GM21381 (cell line): ENCODE measurements around the gene RAI1.

Experiments
- ATAC-seq: cut with Tn5 transposase; IDR thresholded peaks from one replicate; pipeline ENCODE4 v1.9.1; 2021; ENCODE audit warnings: mild to moderate bottlenecking, moderate library complexity; ENCODE audit not compliant: unreplicated experiment

The RAI1 gene

GRCh38 chr17:17762744-17763105 is 81.5 kb downstream of the RAI1 start:
- no peak for ATAC-seq

GRCh38 chr17:17763136-17763535 is 81.9 kb downstream of the RAI1 start:
- no peak for ATAC-seq

- no peak for ATAC-seq
Observed at GRCh38 chr17:17763734-17764133, 82.5 kb downstream of the RAI1 start.

GRCh38 chr17:17765359-17766076 is 84.3 kb downstream of the RAI1 start:
- no peak for ATAC-seq

- no peak for ATAC-seq
Observed at GRCh38 chr17:17766077-17766743, 85.0 kb downstream of the RAI1 start.

- ATAC-seq, result no peak
Observed at GRCh38 chr17:17766744-17767120, 85.5 kb downstream of the RAI1 start.

GRCh38 chr17:17767154-17767869 is 86.1 kb downstream of the RAI1 start:
- no peak for ATAC-seq

GRCh38 chr17:17767887-17768418 is 86.7 kb downstream of the RAI1 start:
- no peak for ATAC-seq

GRCh38 chr17:17768424-17769088 is 87.3 kb downstream of the RAI1 start:
- ATAC-seq, result no peak

GRCh38 chr17:17769869-17770631 is 88.8 kb downstream of the RAI1 start:
- no peak for ATAC-seq

GRCh38 chr17:17770632-17771044 is 89.4 kb downstream of the RAI1 start:
- no peak for ATAC-seq

- no peak for ATAC-seq
Observed at GRCh38 chr17:17771498-17772201, 90.4 kb downstream of the RAI1 start.

GRCh38 chr17:17772231-17772630 is 91.0 kb downstream of the RAI1 start:
- no peak for ATAC-seq

GRCh38 chr17:17774009-17774881 is 93.0 kb downstream of the RAI1 start:
- ATAC-seq, result no peak

- ATAC-seq, result no peak
Observed at GRCh38 chr17:17776889-17777288, 95.6 kb downstream of the RAI1 start.

GRCh38 chr17:17778308-17779014 is 97.2 kb downstream of the RAI1 start:
- no peak for ATAC-seq

- ATAC-seq, result no peak
Observed at GRCh38 chr17:17779015-17779611, 97.9 kb downstream of the RAI1 start.
